GM21825 (cell line): ENCODE results near the gene LRRC63.
"Not testable (repeated sequence)": the region's sequence is repeated elsewhere in the genome, so short reads cannot be mapped to it uniquely, and the experiment has no call there.

ENCODE experiments used
- ATAC-seq: cut with Tn5 transposase; IDR thresholded peaks from one replicate; pipeline ENCODE4 v1.9.1; 2021; ENCODE audit warnings: mild to moderate bottlenecking, moderate library complexity; ENCODE audit not compliant: unreplicated experiment

LRRC63 gene

GRCh38 chr13:46181840-46182490 is 29.8 kb upstream of the LRRC63 start, which contains the start of gene LCP1:
LCP1 (minus strand) TSS chr13:46182177; CDS start chr13:46159662, 22,515 bp downstream.
- peak; percentile 57 for ATAC-seq

- peak; percentile 10 for ATAC-seq
Observed at GRCh38 chr13:46182491-46182877, 29.2 kb upstream of the LRRC63 start.

GRCh38 chr13:46183018-46183946 is 28.4 kb upstream of the LRRC63 start:
- ATAC-seq: no peak

- peak; percentile 37 for ATAC-seq
Observed at GRCh38 chr13:46184277-46184699, 27.4 kb upstream of the LRRC63 start.

GRCh38 chr13:46185634-46186033 is 26.1 kb upstream of the LRRC63 start:
- ATAC-seq: no peak

- ATAC-seq: no peak
Observed at GRCh38 chr13:46192412-46192811, 19.3 kb upstream of the LRRC63 start.

GRCh38 chr13:46195016-46195415 is 16.7 kb upstream of the LRRC63 start:
- ATAC-seq: no peak

- no peak for ATAC-seq
Observed at GRCh38 chr13:46197299-46198048, 14.3 kb upstream of the LRRC63 start.

GRCh38 chr13:46198696-46199193 is 13.0 kb upstream of the LRRC63 start:
- ATAC-seq: no peak

GRCh38 chr13:46202188-46202795 is 9.4 kb upstream of the LRRC63 start:
- no peak for ATAC-seq

GRCh38 chr13:46202966-46203365 is 8.8 kb upstream of the LRRC63 start:
- ATAC-seq: no peak

- ATAC-seq: no peak
Observed at GRCh38 chr13:46206143-46206542, 5.6 kb upstream of the LRRC63 start.

- ATAC-seq: no peak
Observed at GRCh38 chr13:46207828-46208227, 3.9 kb upstream of the LRRC63 start.

- ATAC-seq: no peak
Observed at GRCh38 chr13:46210362-46211083, 1.2 kb upstream of the LRRC63 start.

GRCh38 chr13:46211116-46211482 is 629 bp upstream of the LRRC63 start:
- ATAC-seq: peak; percentile 17

GRCh38 chr13:46213242-46213641 is 1.5 kb downstream of the LRRC63 start:
- no peak for ATAC-seq

GRCh38 chr13:46214741-46215140 is 3.0 kb downstream of the LRRC63 start:
- ATAC-seq: not testable (repeated sequence)

GRCh38 chr13:46220234-46220633 is 8.5 kb downstream of the LRRC63 start:
- not testable (repeated sequence) for ATAC-seq

- ATAC-seq: no peak
Observed at GRCh38 chr13:46229251-46229650, 17.5 kb downstream of the LRRC63 start.

GRCh38 chr13:46232281-46232680 is 20.6 kb downstream of the LRRC63 start:
- ATAC-seq: no peak
